HCT116 (cell line): ENCODE results near the gene HUS1B. TPM values are rescaled to one million over a fixed set of nuclear protein-coding genes. Genes with fewer than 3 reads are reported as not detected.

Experiments used
- ATAC-seq: fragments of 200-7000 bp; cut with Tn5 transposase; 2 replicates; pipeline ENCODE4 v1.9.1; 2020; ENCODE audit warnings: mild to moderate bottlenecking, moderate library complexity
- BruUV-seq: library from RNA; stranded (reverse); fragments of 400-500 nt; replicated peaks from 2 replicates; lab custom pipeline; 2021; lab: Mats Ljungman, UMichigan
- CTCF ChIA-PET: fragments of 300-600 bp; sonication (Branson Sonifier 250); formaldehyde crosslinking; loops from one replicate; lab custom pipeline; 2021; ENCODE audit warnings: antibody characterized with exemption; lab: Charles Lee
- POLR2A ChIA-PET: fragments of 300-600, 350-600 bp; sonication (Branson Sonifier 250); formaldehyde crosslinking; loops from one replicate; lab custom pipeline; 2021; ENCODE audit warnings: antibody characterized with exemption; lab: Charles Lee
- RAD21 ChIA-PET, 2 experiments: fragments of 300-600 bp; sonication (Branson Sonifier 250); formaldehyde crosslinking; loops; one replicate each; lab custom pipeline; 2023; ENCODE audit warnings: low total read pairs in 2 of 2; ENCODE audit not compliant: uncharacterized antibody in 2 of 2, unreplicated experiment in 2 of 2, low non-redundant PET in 1 of 2; lab: Charles Lee
- DNase-seq: peaks from one replicate; pipeline ENCODE4 v3.0.0-alpha.2; 2010; ENCODE audit warnings: low read depth, low spot score
- H2AFZ ChIP-seq: fragments of 200-600 bp; shearing (Covaris generic), sonication (generic); 2 replicates; pipeline ENCODE4 v1.6.1; 2017; ENCODE audit warnings: low read depth, mixed run types, mixed read lengths, antibody characterized with exemption, low read length; ENCODE audit not compliant: poor library complexity, severe bottlenecking
- H3K27ac ChIP-seq: 2 replicates; pipeline ENCODE4 v1.5.1; 2012; ENCODE audit warnings: low read depth, low read length
- H3K27me3 ChIP-seq: fragments of 200-600 bp; sonication (generic); 2 replicates; pipeline ENCODE4 v1.6.1; 2016; ENCODE audit warnings: mixed run types, low read length, mixed read lengths; ENCODE audit not compliant: insufficient read depth
- H3K36me3 ChIP-seq, 2 experiments: fragments of 200-500 bp in 1 of 2; fragments of 200-600 bp in 1 of 2; sonication (Bioruptor generic) in 1 of 2; sonication (generic) in 1 of 2; 2 replicates each; pipeline versions ENCODE4 v1.5.1 to v1.6.1; 2014 to 2016; ENCODE audit warnings: low read length in 2 of 2, inconsistent platforms in 1 of 2, mixed read lengths in 1 of 2, mixed run types in 1 of 2; ENCODE audit not compliant: insufficient read depth in 2 of 2, control insufficient read depth in 1 of 2
- H3K4me1 ChIP-seq, 2 experiments: fragments of 200-600 bp in 1 of 2; sonication (generic) in 1 of 2; 2 replicates each; pipeline versions ENCODE4 v1.5.1 to v1.6.1; 2012 to 2017; ENCODE audit warnings: low read length in 2 of 2, inconsistent platforms in 1 of 2, mild to moderate bottlenecking in 1 of 2, mixed read lengths in 1 of 2, mixed run types in 1 of 2, moderate library complexity in 1 of 2; ENCODE audit not compliant: insufficient read depth in 2 of 2, control insufficient read depth in 1 of 2
- H3K4me2 ChIP-seq: fragments of 200-600 bp; sonication (generic); 2 replicates; pipeline ENCODE4 v1.6.1; 2017; ENCODE audit warnings: mixed run types, low read length, mixed read lengths
- H3K4me3 ChIP-seq, 2 experiments: fragments of 200-600 bp in 1 of 2; sonication (generic) in 1 of 2; replicated peaks in 1 of 2; 2 replicates each; pipeline ENCODE4 v1.5.1; 2011 to 2016; ENCODE audit warnings: low read length in 2 of 2, control low read depth in 1 of 2, low read depth in 1 of 2, mild to moderate bottlenecking in 1 of 2, mixed read lengths in 1 of 2, mixed run types in 1 of 2
- H3K79me2 ChIP-seq: fragments of 200-600 bp; sonication (generic); 2 replicates; pipeline ENCODE4 v1.6.1; 2017; ENCODE audit warnings: mild to moderate bottlenecking, mixed run types, low read length, moderate library complexity, mixed read lengths; ENCODE audit not compliant: insufficient read depth
- H3K9ac ChIP-seq: fragments of 200-600 bp; sonication (generic); 2 replicates; pipeline ENCODE4 v1.6.1; 2016; ENCODE audit warnings: low read length, mixed read lengths
- H3K9me2 ChIP-seq: fragments of 200-600 bp; sonication (generic), shearing (Covaris generic); 2 replicates; pipeline ENCODE4 v1.6.1; 2017; ENCODE audit warnings: mixed run types, mild to moderate bottlenecking, moderate library complexity; ENCODE audit not compliant: insufficient read depth
- H3K9me3 ChIP-seq, 2 experiments: fragments of 200-500 bp in 1 of 2; fragments of 200-600 bp in 1 of 2; sonication (Bioruptor generic) in 1 of 2; sonication (generic) in 1 of 2; 2 replicates each; pipeline ENCODE4 v1.6.1; 2014 to 2017; ENCODE audit warnings: low read length in 2 of 2, mixed read lengths in 2 of 2, inconsistent platforms in 1 of 2, low read depth in 1 of 2, mild to moderate bottlenecking in 1 of 2, mixed run types in 1 of 2, moderate library complexity in 1 of 2; ENCODE audit not compliant: control insufficient read depth in 1 of 2, insufficient read depth in 1 of 2
- H4K20me1 ChIP-seq: fragments of 200-600 bp; sonication (generic), shearing (Covaris generic); 2 replicates; pipeline ENCODE4 v1.6.1; 2017; ENCODE audit warnings: mixed run types, mild to moderate bottlenecking, moderate library complexity; ENCODE audit not compliant: insufficient read depth
- CBX3 ChIP-seq: IDR thresholded peaks from 2 replicates; pipeline ENCODE4 v1.6.1; 2012; ENCODE audit warnings: low read depth
- CEBPB ChIP-seq: IDR thresholded peaks from 2 replicates; pipeline ENCODE4 v1.6.1; 2012; ENCODE audit warnings: low read depth
- EGR1 ChIP-seq: IDR thresholded peaks from 2 replicates; pipeline ENCODE4 v1.6.1; 2012; ENCODE audit warnings: low read depth
- EZH2 ChIP-seq: fragments of 200-600 bp; sonication (generic); IDR thresholded peaks from 2 replicates; pipeline ENCODE4 v1.6.1; 2017; ENCODE audit warnings: antibody characterized with exemption, mixed run types
- EZH2phosphoT487 ChIP-seq: fragments of 200-600 bp; IDR thresholded peaks from 2 replicates; pipeline ENCODE4 v1.6.1; 2018; ENCODE audit warnings: antibody characterized with exemption, borderline replicate concordance
- FOSL1 ChIP-seq: IDR thresholded peaks from 2 replicates; pipeline ENCODE4 v1.6.1; 2012; ENCODE audit warnings: low read depth
- JUND ChIP-seq: IDR thresholded peaks from 2 replicates; pipeline ENCODE4 v1.6.1; 2012
- POLR2A ChIP-seq: IDR thresholded peaks from 2 replicates; pipeline ENCODE4 v1.7.0; 2011; ENCODE audit warnings: borderline replicate concordance; ENCODE audit not compliant: insufficient read depth, insufficient read length; ENCODE audit errors: extremely low read depth
- RAD21 ChIP-seq: IDR thresholded peaks from 2 replicates; pipeline ENCODE4 v1.6.1; 2012; ENCODE audit warnings: low read depth, mild to moderate bottlenecking
- SIN3A ChIP-seq: IDR thresholded peaks from 2 replicates; pipeline ENCODE4 v1.6.1; 2012; ENCODE audit warnings: low read depth
- SRF ChIP-seq: IDR thresholded peaks from 2 replicates; pipeline ENCODE4 v1.6.1; 2012; ENCODE audit warnings: low read depth
- TCF7L2 ChIP-seq: IDR thresholded peaks from 2 replicates; pipeline ENCODE4 v1.7.0; 2011; ENCODE audit warnings: borderline replicate concordance, inconsistent platforms; ENCODE audit not compliant: insufficient read depth, insufficient read length; ENCODE audit errors: extremely low read depth
- YY1 ChIP-seq: IDR thresholded peaks from 2 replicates; pipeline ENCODE4 v1.6.1; 2011; ENCODE audit warnings: low read length, low read depth, moderate library complexity, mild to moderate bottlenecking; ENCODE audit not compliant: insufficient replicate concordance; ENCODE audit errors: extremely low read depth
- ZNF274 ChIP-seq: fragments of 200-500 bp; sonication (Bioruptor generic); IDR thresholded peaks from 2 replicates; pipeline ENCODE4 v1.6.1; 2014; ENCODE audit warnings: mild to moderate bottlenecking, low read depth, low read length, inconsistent platforms
- intact Hi-C: fragments of 100-400 bp; cut with micrococcal nuclease; formaldehyde crosslinking; loops from 2 replicates; pipeline ENCODE4 v1.10.0; 2022
- total RNA-seq: library from RNA; stranded (reverse); gene quantifications from one replicate; pipeline ENCODE4 v1.2.1, GENCODE V29; 2021; ENCODE audit not compliant: unreplicated experiment
- TF ChIP-seq, protein P1 (sequence below): IDR thresholded peaks from 2 replicates; pipeline ENCODE4 v1.6.1; 2012; ENCODE audit warnings: low read depth
- TF ChIP-seq, protein P2 (sequence below), 3 experiments: fragments of 200-600 bp in 1 of 3; sonication (generic) in 1 of 3; IDR thresholded peaks in 2 of 3; conservative IDR thresholded peaks in 1 of 3; 2 replicates each; pipeline ENCODE4 v1.5.1; 2012 to 2017; ENCODE audit warnings: low read depth in 2 of 3, low read length in 2 of 3, antibody characterized with exemption in 1 of 3, borderline replicate concordance in 1 of 3, control low read depth in 1 of 3, mild to moderate bottlenecking in 1 of 3, mixed read lengths in 1 of 3, mixed run types in 1 of 3, moderate library complexity in 1 of 3; ENCODE audit not compliant: insufficient read depth in 1 of 3

Gene HUS1B
- total RNA-seq, 1 experiment from 2014 or later: 0.76 TPM

DNA sequence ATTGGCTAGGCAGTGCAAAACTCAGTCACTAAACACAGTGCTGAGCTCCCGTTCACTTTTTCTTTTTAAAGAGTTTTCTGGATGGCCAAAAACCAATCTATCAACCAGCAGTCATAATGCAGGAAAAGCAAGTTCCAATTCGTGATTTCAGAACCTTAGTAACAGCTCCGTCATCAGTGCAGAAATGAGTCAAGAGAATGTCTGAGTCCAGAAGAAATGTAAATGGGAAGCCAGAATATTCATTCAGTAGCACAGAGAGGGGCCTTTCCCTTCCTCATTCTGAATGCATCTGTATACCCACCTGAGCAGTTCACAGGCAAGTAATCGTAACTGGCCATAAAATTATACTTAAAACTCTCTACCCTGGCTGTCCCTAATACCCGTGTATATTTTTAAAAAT is 20.4 kb downstream of the HUS1B start:
- CTCF ChIA-PET: no interaction called here
- DNase-seq: no peak

DNA sequence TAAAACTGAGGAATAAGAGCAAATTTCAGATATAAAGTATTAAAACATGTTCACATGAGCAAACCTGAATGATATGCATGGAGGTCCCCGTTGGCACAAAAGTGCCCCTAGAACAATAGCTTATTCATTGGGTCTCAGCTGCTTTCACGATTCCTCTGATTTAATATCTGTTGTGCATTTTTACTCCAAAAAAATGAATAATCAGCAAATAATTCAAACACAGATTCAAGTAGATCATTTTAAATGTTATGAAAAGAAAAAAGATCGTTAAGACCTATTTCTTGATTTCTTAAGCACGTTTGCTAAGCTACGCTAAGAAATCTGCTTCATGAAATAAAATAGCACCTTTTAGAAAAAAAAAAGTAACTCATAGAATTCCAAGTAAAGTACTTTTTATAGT is 21.7 kb downstream of the HUS1B start:
- Histone ChIP-seq H3K4me1 (no peaks in the 10 kb centered on the region), H3K79me2 (no peaks in the 10 kb centered on the region), H3K27me3 (no peaks in the 10 kb centered on the region), H3K27ac (no peak overlapping the region), H3K9ac (no peak overlapping the region), H4K20me1 (no peaks in the 10 kb centered on the region), H3K36me3 (no peaks in the 10 kb centered on the region; a peak in 2 of 4 replicates), H3K4me3 (no peak overlapping the region), H3K4me2 (no peak overlapping the region), H2AFZ (no peak overlapping the region), H3K9me3 (no peaks in the 10 kb centered on the region), H3K9me2 (no peaks in the 10 kb centered on the region)
- no peak for ATAC-seq
- ChIA-PET CTCF (no interaction called here), POLR2A (no interaction called here), RAD21 (no interaction called here)
- intact Hi-C loops: no loop called here
- no peak for DNase-seq
- no TSS peak for BruUV-seq
- TF ChIP-seq FOSL1: no peak
- no peak for TF ChIP-seq SRF
- no peak for TF ChIP-seq SIN3A
- no peak for TF ChIP-seq CEBPB
- no peak for TF ChIP-seq YY1
- TF ChIP-seq RAD21: no peak
- TF ChIP-seq POLR2A: no peak
- no peak for TF ChIP-seq EGR1
- TF ChIP-seq, protein P1, sequence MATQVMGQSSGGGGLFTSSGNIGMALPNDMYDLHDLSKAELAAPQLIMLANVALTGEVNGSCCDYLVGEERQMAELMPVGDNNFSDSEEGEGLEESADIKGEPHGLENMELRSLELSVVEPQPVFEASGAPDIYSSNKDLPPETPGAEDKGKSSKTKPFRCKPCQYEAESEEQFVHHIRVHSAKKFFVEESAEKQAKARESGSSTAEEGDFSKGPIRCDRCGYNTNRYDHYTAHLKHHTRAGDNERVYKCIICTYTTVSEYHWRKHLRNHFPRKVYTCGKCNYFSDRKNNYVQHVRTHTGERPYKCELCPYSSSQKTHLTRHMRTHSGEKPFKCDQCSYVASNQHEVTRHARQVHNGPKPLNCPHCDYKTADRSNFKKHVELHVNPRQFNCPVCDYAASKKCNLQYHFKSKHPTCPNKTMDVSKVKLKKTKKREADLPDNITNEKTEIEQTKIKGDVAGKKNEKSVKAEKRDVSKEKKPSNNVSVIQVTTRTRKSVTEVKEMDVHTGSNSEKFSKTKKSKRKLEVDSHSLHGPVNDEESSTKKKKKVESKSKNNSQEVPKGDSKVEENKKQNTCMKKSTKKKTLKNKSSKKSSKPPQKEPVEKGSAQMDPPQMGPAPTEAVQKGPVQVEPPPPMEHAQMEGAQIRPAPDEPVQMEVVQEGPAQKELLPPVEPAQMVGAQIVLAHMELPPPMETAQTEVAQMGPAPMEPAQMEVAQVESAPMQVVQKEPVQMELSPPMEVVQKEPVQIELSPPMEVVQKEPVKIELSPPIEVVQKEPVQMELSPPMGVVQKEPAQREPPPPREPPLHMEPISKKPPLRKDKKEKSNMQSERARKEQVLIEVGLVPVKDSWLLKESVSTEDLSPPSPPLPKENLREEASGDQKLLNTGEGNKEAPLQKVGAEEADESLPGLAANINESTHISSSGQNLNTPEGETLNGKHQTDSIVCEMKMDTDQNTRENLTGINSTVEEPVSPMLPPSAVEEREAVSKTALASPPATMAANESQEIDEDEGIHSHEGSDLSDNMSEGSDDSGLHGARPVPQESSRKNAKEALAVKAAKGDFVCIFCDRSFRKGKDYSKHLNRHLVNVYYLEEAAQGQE: no peak
- no peak for TF ChIP-seq CBX3
- no peak for TF ChIP-seq ZNF274

More for the DNA sequence above, 20.4 kb downstream of the HUS1B start:
- no peak for ATAC-seq
- no peaks in the 10 kb centered on the region for H3K27me3 ChIP-seq
- H3K27ac ChIP-seq: no peak overlapping the region
- TF ChIP-seq YY1 (no peak), EZH2phosphoT487 (no peak), SRF (no peak), EZH2 (no peak), FOSL1 (no peak), SIN3A (no peak), RAD21 (no peak), CEBPB (no peak), EGR1 (no peak), JUND (no peak), TCF7L2 (no peak), CBX3 (no peak)
- TF ChIP-seq, protein P2, sequence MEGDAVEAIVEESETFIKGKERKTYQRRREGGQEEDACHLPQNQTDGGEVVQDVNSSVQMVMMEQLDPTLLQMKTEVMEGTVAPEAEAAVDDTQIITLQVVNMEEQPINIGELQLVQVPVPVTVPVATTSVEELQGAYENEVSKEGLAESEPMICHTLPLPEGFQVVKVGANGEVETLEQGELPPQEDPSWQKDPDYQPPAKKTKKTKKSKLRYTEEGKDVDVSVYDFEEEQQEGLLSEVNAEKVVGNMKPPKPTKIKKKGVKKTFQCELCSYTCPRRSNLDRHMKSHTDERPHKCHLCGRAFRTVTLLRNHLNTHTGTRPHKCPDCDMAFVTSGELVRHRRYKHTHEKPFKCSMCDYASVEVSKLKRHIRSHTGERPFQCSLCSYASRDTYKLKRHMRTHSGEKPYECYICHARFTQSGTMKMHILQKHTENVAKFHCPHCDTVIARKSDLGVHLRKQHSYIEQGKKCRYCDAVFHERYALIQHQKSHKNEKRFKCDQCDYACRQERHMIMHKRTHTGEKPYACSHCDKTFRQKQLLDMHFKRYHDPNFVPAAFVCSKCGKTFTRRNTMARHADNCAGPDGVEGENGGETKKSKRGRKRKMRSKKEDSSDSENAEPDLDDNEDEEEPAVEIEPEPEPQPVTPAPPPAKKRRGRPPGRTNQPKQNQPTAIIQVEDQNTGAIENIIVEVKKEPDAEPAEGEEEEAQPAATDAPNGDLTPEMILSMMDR (IDR thresholded peaks at IDR 0.05 in 2 of 3, conservative IDR thresholded peaks at IDR 0.05 in 1 of 3; ENCODE audit: borderline replicate concordance in 1 of 3, insufficient read depth in 1 of 3, low read depth in 2 of 3, low read length in 2 of 3): no peak
- H3K79me2 ChIP-seq: no peaks in the 10 kb centered on the region
- no peaks in the 10 kb centered on the region for H3K9me3 ChIP-seq
- no peak overlapping the region for H2AFZ ChIP-seq
- intact Hi-C loops: no loop called here
- no TSS peak for BruUV-seq
- no peaks in the 10 kb centered on the region; a peak in 2 of 4 replicates for H3K36me3 ChIP-seq
- no peak overlapping the region for H3K4me3 ChIP-seq
- H3K4me2 ChIP-seq: no peak overlapping the region
- H3K9me2 ChIP-seq: no peaks in the 10 kb centered on the region
- ChIA-PET POLR2A (no interaction called here), RAD21 (no interaction called here)
- no peaks in the 10 kb centered on the region for H4K20me1 ChIP-seq
- no peaks in the 10 kb centered on the region for H3K4me1 ChIP-seq
- H3K9ac ChIP-seq: no peak overlapping the region
